CD4-positive, alpha-beta T cell treated with Interleukin-12 subunit alpha and Interleukin-12 subunit beta, for 1 hour (primary cell): ENCODE results near the gene SCNN1A.
A peak's percentile ranks its signal among the peaks of the same experiment; 100 is the strongest.
"Not testable (repeated sequence)": the region's sequence is repeated elsewhere in the genome, so short reads cannot be mapped to it uniquely, and the experiment has no call there.

ENCODE experiments used
- DNase-seq: peaks from one replicate; pipeline ENCODE4 v3.0.0-alpha.2; 2020

Gene SCNN1A

GRCh38 chr12:6346235-6346832 lies 29.0 kb downstream of the SCNN1A start:
- DNase-seq = no peak

- DNase-seq = no peak
These were observed 29.9 kb downstream of the SCNN1A start for GRCh38 chr12:6345319-6346091.

- DNase-seq = not testable (repeated sequence)
These were observed 31.2 kb downstream of the SCNN1A start for GRCh38 chr12:6344101-6344660.

- DNase-seq = no peak
These were observed 31.8 kb downstream of the SCNN1A start for GRCh38 chr12:6343518-6343917.

- DNase-seq = no peak
These were observed 33.0 kb downstream of the SCNN1A start for GRCh38 chr12:6342140-6342889.

- DNase-seq = peak; percentile 52
These were observed 33.8 kb downstream of the SCNN1A start, which contains the start of gene TNFRSF1A for GRCh38 chr12:6341417-6342139. TSS of gene TNFRSF1A (minus strand) at chr12:6342076. CDS start at chr12:6341814, 262 bp downstream.

GRCh38 chr12:6340745-6341416 lies 34.5 kb downstream of the SCNN1A start:
- DNase-seq = no peak

- peak; percentile 44 for DNase-seq
These were observed 35.2 kb downstream of the SCNN1A start for GRCh38 chr12:6340032-6340638.

GRCh38 chr12:6338955-6339354 lies 36.4 kb downstream of the SCNN1A start:
- no peak for DNase-seq

GRCh38 chr12:6338536-6338935 lies 36.8 kb downstream of the SCNN1A start:
- not testable (repeated sequence) for DNase-seq

GRCh38 chr12:6337958-6338433 lies 37.4 kb downstream of the SCNN1A start:
- DNase-seq = no peak

GRCh38 chr12:6336889-6337853 lies 38.2 kb downstream of the SCNN1A start:
- peak; percentile 75 for DNase-seq

- DNase-seq = peak; percentile 44
These were observed 39.1 kb downstream of the SCNN1A start for GRCh38 chr12:6336079-6336888.

GRCh38 chr12:6335451-6336078 lies 39.8 kb downstream of the SCNN1A start:
- DNase-seq = peak; percentile 86

GRCh38 chr12:6334940-6335450 lies 40.4 kb downstream of the SCNN1A start:
- DNase-seq = no peak

GRCh38 chr12:6334359-6334758 lies 41.0 kb downstream of the SCNN1A start:
- no peak for DNase-seq

- DNase-seq = no peak
These were observed 41.8 kb downstream of the SCNN1A start for GRCh38 chr12:6333566-6333965.

GRCh38 chr12:6333029-6333428 lies 42.3 kb downstream of the SCNN1A start:
- DNase-seq = no peak

- no peak for DNase-seq
These were observed 42.9 kb downstream of the SCNN1A start for GRCh38 chr12:6332459-6332858.
